Raji (cell line): ENCODE data around the gene GSC.

Source experiments
- POLR2A ChIP-seq: IDR thresholded peaks from 2 replicates; pipeline ENCODE4 v1.6.1; 2011; ENCODE audit warnings: low read depth, low read length, control low read depth; ENCODE audit not compliant: insufficient read depth

The GSC gene

DNA sequence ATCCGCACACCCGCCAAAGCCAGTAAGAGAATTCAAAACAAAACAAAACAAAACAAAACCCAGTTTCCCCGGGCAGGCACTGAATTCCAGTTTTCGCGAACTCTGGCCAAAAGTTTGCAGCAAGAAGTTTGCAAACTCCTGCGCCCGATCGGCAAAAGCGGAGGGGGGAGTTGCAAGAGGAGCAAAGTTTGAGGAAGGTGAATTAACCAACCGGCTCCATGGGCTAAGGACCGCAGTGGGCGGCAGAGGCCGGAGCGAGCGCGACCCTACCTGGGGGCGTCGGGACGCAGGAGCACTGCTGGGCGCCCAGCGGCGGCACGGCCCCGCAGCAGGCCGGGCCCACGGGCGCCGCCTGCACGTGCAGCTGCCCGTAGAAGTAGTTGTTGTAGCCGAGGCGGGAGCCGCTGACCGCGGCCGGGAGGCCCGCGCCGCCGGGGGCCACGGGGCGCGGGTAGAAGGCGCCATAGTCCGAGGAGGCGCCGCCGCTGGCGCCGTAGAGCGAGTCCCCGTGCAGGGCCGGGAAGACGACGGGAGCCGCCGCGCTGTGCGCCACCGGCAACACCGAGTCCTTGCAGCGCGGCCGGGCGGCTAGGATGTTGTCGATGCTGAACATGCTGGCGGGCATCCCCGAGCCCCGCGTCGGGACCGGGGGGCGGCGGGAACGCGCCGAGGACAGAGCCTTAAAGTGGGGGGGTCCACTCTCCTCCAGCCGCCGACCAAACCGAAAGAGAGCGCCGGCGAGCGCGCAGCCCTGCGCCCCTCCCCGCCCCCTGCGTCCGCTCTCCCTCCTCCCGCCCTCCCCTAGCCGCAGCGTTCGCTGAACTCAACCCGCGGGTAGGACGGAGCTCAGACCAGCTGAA is at the start of gene GSC:
GSC (minus strand) TSS at position 723 of the 860 bp plus-strand sequence; CDS start at position 625, 98 bp downstream.
- TF ChIP-seq POLR2A, result no peak

DNA sequence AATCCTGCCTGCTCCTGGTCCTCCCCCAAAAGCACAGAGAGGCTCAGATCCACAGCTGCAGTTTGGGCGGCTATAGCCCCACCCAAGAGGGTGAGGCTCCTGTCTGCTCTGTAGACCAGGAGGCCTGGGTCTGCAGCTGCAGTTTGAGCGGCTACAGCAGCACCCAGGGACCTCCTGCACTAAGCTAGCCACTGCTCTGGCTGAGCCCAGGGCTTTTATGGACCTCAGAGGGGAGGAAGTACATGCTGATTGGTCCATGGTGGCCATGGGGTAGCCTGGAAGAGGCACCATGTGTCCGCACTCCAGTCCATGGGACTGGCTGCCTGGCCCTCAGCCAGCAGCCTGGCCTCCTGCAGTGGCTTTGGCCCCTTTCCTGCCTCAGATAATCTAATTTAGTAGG is 49.6 kb upstream of the GSC start:
- no peak for TF ChIP-seq POLR2A

DNA sequence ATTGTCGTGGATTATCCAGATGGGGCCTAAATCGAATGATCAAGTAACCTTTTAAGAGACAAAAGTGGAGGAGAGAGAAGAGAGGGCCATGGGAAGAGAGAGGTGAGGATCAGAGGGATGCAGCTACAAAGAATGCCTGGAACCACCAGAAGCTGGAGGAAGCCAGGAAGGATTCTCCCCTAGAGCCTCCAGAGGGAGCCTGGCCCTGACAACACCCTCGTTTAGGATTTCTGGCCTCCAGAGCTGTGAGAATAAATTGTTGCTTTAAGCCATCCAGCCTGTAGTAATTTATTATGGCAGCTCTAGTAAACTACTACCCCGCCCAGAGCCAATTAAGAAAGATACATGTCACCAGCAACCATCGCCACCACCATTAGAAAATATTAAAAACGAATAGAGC is 46.2 kb upstream of the GSC start:
- no peak for TF ChIP-seq POLR2A

DNA sequence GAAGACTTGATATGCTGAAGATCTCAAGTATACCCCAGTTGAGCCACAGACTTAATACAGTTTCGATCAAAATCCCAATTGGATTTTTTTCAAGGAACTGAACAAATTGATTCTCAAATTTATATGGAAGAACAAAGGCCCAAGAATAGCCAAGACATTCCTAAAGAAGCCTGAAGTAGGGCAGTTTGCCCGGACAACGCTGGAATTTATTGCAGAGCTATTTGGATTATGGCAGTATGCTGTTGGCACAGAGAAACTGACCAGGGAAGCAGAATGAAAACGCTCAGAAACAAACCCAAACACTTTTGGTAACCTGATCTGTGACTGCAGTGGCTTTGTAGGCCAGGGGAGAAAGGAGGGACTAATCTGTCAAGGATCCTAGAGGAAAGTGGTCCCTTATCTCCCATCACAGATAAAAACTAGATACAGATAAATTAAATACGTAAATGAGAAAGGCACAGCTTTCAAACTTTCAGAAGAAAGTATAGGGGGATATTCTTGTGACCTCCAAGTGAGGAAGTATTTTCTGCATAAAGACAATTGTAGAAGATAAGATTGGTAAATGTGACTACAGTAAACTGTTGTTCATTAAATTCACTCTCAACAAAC is 35.9 kb upstream of the GSC start:
- TF ChIP-seq POLR2A, result no peak

GRCh38 chr14:94801225-94801624 is 31.3 kb upstream of the GSC start:
- TF ChIP-seq POLR2A, result no peak

GRCh38 chr14:94797887-94798286 is 28.0 kb upstream of the GSC start:
- no peak for TF ChIP-seq POLR2A

- TF ChIP-seq POLR2A, result no peak
Observed at GRCh38 chr14:94796278-94796677, 26.4 kb upstream of the GSC start.

- no peak for TF ChIP-seq POLR2A
Observed at GRCh38 chr14:94795372-94795771, 25.5 kb upstream of the GSC start.

- TF ChIP-seq POLR2A, result no peak
Observed at GRCh38 chr14:94793901-94794300, 24.0 kb upstream of the GSC start.

DNA sequence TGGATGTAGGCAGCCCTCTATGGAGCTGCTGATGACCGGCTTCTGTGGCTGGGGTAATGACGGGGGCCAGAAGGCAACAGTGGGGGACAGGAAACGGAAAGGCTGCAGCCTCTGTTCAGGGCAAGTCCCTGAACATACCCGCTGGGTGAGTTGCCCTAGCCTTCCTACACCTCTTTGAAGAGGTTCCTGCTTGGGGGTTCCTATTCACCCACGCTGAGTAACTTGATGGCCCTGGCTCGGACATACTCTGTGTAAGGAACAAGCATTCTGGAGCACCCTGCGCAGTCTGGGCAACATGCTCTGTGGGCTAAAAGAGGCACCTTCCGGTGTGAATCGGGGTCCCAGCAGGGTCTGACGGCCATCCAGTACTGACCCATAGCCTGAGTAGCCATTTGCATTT is 17.7 kb upstream of the GSC start:
- TF ChIP-seq POLR2A, result no peak

- no peak for TF ChIP-seq POLR2A
Observed at GRCh38 chr14:94787092-94787491, 17.2 kb upstream of the GSC start.

DNA sequence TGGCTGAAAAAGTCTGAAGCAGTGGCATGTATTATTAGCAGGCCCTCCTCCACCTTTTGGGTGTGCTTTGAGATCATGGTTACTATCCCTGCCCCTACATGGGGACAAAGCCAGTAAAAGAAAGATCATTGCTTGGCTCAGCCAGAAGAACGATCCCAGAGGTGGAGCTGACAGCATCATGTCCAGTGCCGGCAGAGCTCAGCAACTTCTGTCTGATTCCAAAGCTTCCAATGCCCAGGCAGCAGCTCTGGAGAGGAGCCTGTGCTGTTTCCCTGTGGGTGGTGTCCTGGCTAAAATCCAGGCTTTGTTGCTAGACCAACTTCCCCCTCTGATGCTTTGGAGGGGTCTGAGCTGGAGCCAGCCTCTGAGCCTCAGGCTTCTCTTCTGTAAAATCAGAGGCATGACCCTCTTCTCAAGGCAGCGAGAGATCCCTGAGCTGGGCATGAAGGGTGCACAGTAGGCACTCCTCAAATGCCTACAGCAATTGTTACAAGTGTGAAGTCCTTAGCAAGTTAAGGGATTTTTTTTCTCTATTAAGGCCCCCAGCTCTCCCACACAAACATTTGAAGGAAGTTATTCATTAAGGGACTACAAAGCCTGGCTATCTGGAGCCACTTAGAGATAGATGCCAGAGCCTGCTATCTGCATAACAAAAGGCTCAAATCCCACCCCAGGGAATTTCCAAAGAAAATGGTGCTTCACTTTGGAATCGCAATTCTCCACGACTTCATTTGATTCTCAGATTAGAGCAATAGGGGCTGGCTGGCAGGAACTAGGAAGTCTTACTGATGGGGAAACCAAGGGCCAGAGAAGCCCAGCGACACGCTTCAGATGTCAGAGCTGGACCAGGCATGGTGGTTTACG is 10.9 kb upstream of the GSC start:
- TF ChIP-seq POLR2A, result no peak

DNA sequence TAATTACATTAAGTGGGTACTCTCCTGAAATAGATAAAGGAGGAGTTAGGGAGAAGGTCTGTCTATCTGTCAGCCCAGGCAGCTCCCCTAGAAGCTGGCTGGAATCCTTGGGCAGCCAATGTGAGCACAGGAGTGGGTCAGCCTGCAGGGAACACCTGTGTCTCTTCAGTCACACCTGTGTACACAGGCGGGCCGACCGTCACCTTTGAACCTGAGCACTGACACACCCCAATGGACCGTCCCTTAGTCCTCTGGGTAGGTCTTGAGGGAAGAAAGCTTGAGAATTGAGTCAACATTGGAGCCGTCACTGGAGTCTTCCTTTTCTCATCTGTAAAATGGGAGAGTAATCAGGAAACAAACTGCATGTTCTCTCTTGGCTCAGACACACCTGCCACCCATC is 9.8 kb upstream of the GSC start:
- no peak for TF ChIP-seq POLR2A

DNA sequence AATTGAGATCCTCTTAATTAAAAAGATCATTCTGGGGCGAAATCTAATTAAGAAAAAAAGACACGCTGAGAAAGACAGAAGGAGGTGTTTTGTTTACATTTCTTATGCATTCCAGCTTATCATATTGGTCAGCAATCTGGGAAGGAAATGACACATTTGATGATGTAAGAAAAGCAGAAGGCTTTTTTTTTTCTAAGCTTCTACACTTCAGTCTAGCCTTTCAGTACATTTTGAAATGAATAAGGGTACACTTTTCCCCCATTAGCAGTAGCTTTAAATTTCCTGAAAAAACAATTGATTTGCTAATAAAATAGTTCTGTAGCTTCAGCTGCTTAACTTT is 5.9 kb upstream of the GSC start:
- TF ChIP-seq POLR2A, result no peak

DNA sequence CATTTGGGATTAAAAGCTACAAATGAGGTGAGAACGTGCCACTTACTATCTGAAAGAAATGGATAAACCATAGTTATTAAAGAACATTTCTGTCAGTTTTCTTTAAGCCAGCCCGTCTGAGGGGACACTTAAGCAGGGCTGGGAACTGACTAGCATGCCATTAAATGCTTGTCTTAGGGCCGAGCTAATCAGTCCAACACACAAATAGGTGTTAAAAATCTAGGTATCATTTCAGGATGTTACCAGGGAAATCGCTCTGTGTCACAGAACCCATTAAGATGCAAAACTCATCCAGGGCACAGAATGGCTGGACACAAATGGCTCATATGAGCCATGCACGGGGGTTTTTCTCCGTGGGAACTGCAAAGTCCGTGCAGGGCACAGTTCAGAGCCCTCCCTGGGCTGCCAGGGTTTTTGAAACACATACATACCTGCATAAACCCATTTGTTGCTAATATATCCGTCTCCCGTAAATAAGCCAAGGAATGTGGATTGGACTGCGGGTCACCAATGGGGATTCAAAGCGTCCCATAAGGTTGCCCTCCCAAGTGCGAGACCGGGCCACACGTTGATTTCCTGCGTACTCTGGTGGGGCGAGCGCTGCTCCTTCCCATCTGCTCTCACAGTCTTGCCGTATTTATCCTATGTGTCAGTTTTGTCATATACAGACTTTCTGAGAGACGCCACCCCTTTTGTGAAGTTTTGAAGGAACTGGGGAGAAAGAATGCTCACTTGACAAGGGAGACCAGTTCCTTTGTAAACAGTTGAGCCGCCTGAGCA is 5.4 kb upstream of the GSC start:
- TF ChIP-seq POLR2A, result no peak
